Lower leg skin (tissue), 3 donors: Measurements from ENCODE around the gene COASY.

Experiments
- CTCF ChIP-seq, 3 donors: fragments of 450-650 bp; IDR thresholded peaks; one replicate each; pipeline ENCODE4 v1.5.1; 2016; ENCODE audit warnings: antibody characterized with exemption in 3 of 3, mild to moderate bottlenecking in 3 of 3, moderate library complexity in 2 of 3
- POLR2A ChIP-seq, 2 donors: fragments of 450-650 bp; IDR thresholded peaks; one replicate each; pipeline ENCODE4 v1.6.1; 2016 to 2017; ENCODE audit warnings: antibody characterized with exemption in 2 of 2, mild to moderate bottlenecking in 1 of 2, moderate library complexity in 1 of 2

DNA sequence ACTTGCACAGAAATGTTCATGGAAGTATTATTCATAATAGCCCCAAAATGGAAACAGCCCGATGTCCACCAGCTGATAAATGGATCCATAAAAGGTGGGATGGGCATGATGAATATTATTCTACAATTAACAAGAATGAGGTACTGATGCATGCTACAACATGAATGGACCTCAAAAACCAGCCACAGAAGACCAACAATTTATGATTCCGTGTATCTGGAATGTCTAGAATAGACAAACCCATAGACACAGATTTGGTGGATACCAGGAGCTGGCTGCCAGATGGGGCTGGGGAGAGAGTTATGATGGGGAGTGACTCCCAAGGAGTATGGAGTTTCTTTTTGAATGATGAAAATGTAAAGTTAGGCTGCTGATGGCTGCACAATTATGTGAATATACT, 36.7 kb upstream of the COASY start:
- no peak for TF ChIP-seq CTCF (IDR thresholded peaks at IDR 0.05)
- no peak for TF ChIP-seq POLR2A (IDR thresholded peaks at IDR 0.05)
